WERI-Rb-1 (cell line): ENCODE results near the gene ABHD17A.
"Not testable (repeated sequence)": the region's sequence is repeated elsewhere in the genome, so short reads cannot be mapped to it uniquely, and the experiment has no call there.

Experiments used
- DNase-seq: peaks from one replicate; pipeline ENCODE4 v3.0.0-alpha.2; 2020
- H3K27ac ChIP-seq: fragments of 250-450 bp; sonication (Bioruptor Pico); 2 replicates; pipeline ENCODE4 v1.5.1; 2020; ENCODE audit warnings: mild to moderate bottlenecking, moderate library complexity
- H3K27me3 ChIP-seq: fragments of 250-450 bp; sonication (Bioruptor Pico); 2 replicates; pipeline ENCODE4 v1.5.1; 2021; ENCODE audit warnings: mild to moderate bottlenecking, low read depth, moderate library complexity; ENCODE audit not compliant: insufficient read depth, severe bottlenecking
- H3K36me3 ChIP-seq: fragments of 250-450 bp; sonication (Bioruptor Pico); 2 replicates; pipeline ENCODE4 v1.5.1; 2020; ENCODE audit warnings: mild to moderate bottlenecking, moderate library complexity
- H3K4me3 ChIP-seq: 2 replicates; pipeline ENCODE4 v1.5.1; 2011; ENCODE audit warnings: low read depth, mild to moderate bottlenecking, control low read depth, low read length
- H3K9me3 ChIP-seq: fragments of 250-450 bp; sonication (Bioruptor Pico); 2 replicates; pipeline ENCODE4 v1.5.1; 2021; ENCODE audit warnings: mild to moderate bottlenecking, moderate library complexity; ENCODE audit not compliant: severe bottlenecking
- TF ChIP-seq, protein P1 (sequence below): IDR thresholded peaks from 2 replicates; pipeline ENCODE4 v1.5.1; 2011; ENCODE audit warnings: low read depth, mild to moderate bottlenecking, control low read depth, inconsistent platforms, low read length

Gene ABHD17A

GRCh38 chr19:1889907-1890306 lies 4.6 kb upstream of the ABHD17A start:
- no peak overlapping the region for H3K27ac ChIP-seq
- TF ChIP-seq, protein P1, sequence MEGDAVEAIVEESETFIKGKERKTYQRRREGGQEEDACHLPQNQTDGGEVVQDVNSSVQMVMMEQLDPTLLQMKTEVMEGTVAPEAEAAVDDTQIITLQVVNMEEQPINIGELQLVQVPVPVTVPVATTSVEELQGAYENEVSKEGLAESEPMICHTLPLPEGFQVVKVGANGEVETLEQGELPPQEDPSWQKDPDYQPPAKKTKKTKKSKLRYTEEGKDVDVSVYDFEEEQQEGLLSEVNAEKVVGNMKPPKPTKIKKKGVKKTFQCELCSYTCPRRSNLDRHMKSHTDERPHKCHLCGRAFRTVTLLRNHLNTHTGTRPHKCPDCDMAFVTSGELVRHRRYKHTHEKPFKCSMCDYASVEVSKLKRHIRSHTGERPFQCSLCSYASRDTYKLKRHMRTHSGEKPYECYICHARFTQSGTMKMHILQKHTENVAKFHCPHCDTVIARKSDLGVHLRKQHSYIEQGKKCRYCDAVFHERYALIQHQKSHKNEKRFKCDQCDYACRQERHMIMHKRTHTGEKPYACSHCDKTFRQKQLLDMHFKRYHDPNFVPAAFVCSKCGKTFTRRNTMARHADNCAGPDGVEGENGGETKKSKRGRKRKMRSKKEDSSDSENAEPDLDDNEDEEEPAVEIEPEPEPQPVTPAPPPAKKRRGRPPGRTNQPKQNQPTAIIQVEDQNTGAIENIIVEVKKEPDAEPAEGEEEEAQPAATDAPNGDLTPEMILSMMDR: no peak
- no peak for DNase-seq

DNA sequence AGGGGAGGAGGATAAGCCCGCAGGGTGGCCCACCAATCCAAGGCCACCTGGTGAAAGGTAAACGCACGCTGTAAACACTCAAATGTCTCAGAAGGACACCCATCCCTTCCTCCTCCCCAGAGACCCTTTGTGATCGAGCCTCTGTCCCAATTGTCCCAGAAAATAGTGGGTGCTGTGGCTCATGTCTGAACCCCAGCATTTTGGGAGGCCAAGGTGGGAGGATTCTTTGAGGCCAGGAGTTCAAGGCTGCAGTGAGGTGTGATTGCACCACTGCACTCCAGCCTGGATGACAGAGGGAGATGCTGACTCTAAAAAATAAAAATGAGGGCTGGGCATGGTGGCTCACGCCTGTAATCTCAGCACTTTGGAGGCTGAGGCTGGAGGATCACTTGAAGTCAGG lies 3.1 kb upstream of the ABHD17A start:
- no peaks in the 10 kb centered on the region for H3K27me3 ChIP-seq
- no peak overlapping the region for H3K4me3 ChIP-seq
- no peak overlapping the region for H3K27ac ChIP-seq
- H3K9me3 ChIP-seq: no peaks in the 10 kb centered on the region
- H3K36me3 ChIP-seq: no peaks in the 10 kb centered on the region
- TF ChIP-seq, protein P1: no peak
- DNase-seq: no peak

More at GRCh38 chr19:1889907-1890306, 4.6 kb upstream of the ABHD17A start:
- no peaks in the 10 kb centered on the region for H3K9me3 ChIP-seq
- H3K27me3 ChIP-seq: no peaks in the 10 kb centered on the region
- H3K36me3 ChIP-seq: no peaks in the 10 kb centered on the region
- no peak overlapping the region for H3K4me3 ChIP-seq

GRCh38 chr19:1886360-1886759 lies 1.1 kb upstream of the ABHD17A start:
- H3K9me3 ChIP-seq, H3K36me3 ChIP-seq, H3K4me3 ChIP-seq, H3K27ac ChIP-seq, H3K27me3 ChIP-seq, DNase-seq: not testable (repeated sequence)

GRCh38 chr19:1884719-1885334 lies 469 bp downstream of the ABHD17A start:
- Histone ChIP-seq H3K36me3 (no peaks in the 10 kb centered on the region), H3K27me3 (no peaks in the 10 kb centered on the region), H3K9me3 (no peaks in the 10 kb centered on the region), H3K27ac (peak overlapping the region; percentile 46; the same call in 1 of the 2 replicates), H3K4me3 (peak overlapping the region; percentile 80)
- no peak for DNase-seq
- TF ChIP-seq, protein P1: no peak

- Histone ChIP-seq H3K27ac (no peak overlapping the region; the same call in 1 of the 2 replicates), H3K9me3 (no peaks in the 10 kb centered on the region), H3K36me3 (no peaks in the 10 kb centered on the region), H3K27me3 (no peaks in the 10 kb centered on the region), H3K4me3 (peak overlapping the region; percentile 80)
- TF ChIP-seq, protein P1: no peak
- DNase-seq: no peak
Observed at GRCh38 chr19:1884291-1884718, 991 bp downstream of the ABHD17A start.

GRCh38 chr19:1883784-1884183 lies 1.5 kb downstream of the ABHD17A start:
- Histone ChIP-seq H3K36me3 (no peaks in the 10 kb centered on the region), H3K27ac (no peak overlapping the region), H3K9me3 (no peaks in the 10 kb centered on the region), H3K27me3 (no peaks in the 10 kb centered on the region), H3K4me3 (no peak overlapping the region)
- DNase-seq: no peak
- TF ChIP-seq, protein P1: no peak
